ENCODE results near the gene EXOSC6. TPM values are rescaled to one million over a fixed set of nuclear protein-coding genes. Genes with fewer than 3 reads are reported as not detected.
"Not testable (repeated sequence)": the region's sequence is repeated elsewhere in the genome, so short reads cannot be mapped to it uniquely, and the experiment has no call there.

The EXOSC6 gene
- 118 TPM for total RNA-seq

DNA sequence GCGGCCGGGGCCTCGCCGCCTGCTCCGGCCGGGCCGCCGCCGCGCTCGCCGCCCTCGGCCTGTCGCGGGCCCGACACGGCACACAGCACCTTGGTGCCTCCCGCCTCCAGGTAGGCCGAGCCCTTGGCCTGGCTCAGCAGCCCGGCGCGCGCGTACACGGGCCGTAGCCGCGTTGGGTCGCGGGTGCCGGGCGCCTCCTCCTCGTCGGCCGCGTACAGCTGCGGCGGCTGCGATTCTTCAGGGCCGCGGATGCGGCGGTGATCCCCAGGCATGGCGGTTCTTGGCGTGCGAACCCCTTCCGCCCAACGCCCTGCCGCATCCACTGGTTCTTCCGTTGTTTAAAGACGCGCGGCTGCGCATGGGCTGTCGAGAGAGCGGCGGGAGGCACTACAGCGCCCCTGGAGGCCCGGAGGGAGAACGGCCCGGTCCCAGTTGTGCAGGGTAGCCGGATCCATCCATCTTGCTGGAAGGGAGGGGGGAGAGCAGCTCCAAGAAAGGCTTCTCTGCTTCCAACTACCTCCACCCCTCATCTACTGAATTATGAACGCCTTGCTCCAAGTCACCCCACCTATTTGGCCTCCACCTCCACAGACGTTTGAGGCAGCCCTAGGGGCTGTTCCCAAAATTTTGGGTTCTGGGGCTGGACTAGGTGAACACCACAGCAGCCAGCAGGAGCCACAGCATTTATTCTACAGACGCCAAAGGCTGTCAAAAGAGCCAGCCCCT lies at the start of gene EXOSC6:
Gene EXOSC6, minus strand, starts transcription at position 312 of the 726 bp plus-strand sequence. Its CDS starts 40 bp downstream, at position 272.
- DNase-seq (ENCODE audit: low spot score in 2 of 2) (peak; percentile 91 to 93), FAIRE-seq (no peak)

GRCh38 chr16:70301121-70301520 lies 49.4 kb upstream of the EXOSC6 start:
- FAIRE-seq, result no peak
- no peak for DNase-seq (ENCODE audit: low spot score in 2 of 2)

GRCh38 chr16:70298988-70299938 lies 47.5 kb upstream of the EXOSC6 start, which contains the start of gene DDX19B:
DDX19B (plus strand) TSS chr16:70299186; CDS start chr16:70299298, 112 bp downstream.
- peak; percentile 58 to 74 for DNase-seq (ENCODE audit: low spot score in 2 of 2)
- no peak for FAIRE-seq

GRCh38 chr16:70295634-70296033 lies 43.9 kb upstream of the EXOSC6 start:
- FAIRE-seq (no peak), DNase-seq (ENCODE audit: low spot score in 2 of 2) (no peak)

DNA sequence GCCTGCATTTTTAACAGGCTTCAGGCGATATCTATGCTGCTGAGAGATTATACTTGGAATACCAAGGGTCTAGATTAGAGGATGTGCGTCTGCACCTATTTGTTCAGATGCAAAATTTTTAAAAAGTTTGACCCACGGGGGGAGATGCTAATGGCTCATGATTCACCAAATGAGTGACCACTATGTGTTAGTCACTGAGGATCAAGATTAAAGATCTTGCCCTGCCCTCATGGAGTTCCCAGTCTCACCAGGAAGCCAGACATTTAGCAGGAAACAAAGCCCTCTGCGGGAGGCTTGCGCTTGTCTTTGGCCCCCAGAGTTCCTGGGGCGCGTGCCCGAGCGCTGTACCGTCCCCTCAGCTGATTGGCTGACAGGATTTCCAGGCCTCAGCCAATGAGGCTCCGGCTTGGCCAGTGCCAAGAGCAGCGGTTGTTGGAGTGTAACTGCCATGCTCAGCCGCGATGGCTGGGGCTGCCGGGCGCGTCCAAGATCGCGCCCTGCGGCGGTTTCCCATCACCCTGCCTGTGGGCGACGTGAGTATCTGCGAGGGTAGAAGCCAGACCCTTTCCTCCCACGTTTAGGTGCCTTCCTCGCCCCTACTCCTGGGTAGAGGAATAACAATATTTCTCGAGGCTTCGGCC lies 42.8 kb upstream of the EXOSC6 start:
- no peak for FAIRE-seq

DNA sequence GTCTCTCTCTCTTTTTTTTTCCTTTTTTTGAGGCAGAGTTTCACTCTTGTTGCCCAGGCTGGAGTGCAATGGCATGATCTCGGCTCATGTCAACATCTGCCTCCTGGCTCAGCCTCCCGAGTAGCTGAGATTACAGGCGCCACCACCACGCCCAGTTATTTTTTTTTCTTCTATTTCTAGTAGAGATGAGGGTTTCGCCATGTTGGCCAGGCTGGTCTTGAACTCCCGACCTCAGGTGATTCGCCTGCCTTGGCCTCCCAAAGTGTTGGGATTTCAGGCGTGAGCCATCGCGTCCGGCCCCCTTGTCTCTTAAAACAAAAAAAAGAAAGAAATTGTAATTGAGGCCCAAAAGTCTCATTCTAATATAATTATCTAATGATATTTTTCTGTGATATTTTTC lies 40.4 kb upstream of the EXOSC6 start:
- FAIRE-seq, result not testable (repeated sequence)

More for the DNA sequence above, 42.8 kb upstream of the EXOSC6 start:
- no peak for DNase-seq (ENCODE audit: low spot score in 2 of 2)

DNA sequence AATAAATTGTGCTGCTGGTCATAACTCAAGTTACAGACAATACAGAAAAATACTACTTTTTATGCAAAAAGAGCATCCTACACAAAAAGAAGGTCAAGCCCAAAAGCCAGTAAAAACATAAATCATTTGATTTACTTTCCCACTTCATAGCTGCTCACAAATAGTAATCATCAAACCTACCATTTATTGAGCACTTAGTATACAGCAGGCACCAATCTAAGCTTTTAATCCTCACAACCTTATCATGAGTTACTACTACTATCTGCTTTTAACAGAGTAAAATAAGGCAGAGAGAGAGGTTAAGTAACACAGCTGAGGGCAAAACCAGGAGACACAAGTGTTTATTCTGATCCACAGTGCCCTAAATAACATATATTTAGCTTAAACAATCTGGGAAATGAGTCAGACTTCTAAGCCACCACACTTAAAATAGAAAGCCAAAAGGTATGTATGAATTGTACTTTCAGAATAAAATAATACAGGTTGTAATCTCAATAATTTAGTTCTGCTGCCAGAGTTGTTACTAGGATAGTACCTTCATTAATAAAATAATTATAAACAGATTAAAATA lies 39.3 kb upstream of the EXOSC6 start:
- DNase-seq (ENCODE audit: low spot score in 2 of 2) (no peak), FAIRE-seq (no peak)

More for the DNA sequence above, 40.4 kb upstream of the EXOSC6 start:
- DNase-seq (ENCODE audit: low spot score in 2 of 2), result not testable (repeated sequence)

DNA sequence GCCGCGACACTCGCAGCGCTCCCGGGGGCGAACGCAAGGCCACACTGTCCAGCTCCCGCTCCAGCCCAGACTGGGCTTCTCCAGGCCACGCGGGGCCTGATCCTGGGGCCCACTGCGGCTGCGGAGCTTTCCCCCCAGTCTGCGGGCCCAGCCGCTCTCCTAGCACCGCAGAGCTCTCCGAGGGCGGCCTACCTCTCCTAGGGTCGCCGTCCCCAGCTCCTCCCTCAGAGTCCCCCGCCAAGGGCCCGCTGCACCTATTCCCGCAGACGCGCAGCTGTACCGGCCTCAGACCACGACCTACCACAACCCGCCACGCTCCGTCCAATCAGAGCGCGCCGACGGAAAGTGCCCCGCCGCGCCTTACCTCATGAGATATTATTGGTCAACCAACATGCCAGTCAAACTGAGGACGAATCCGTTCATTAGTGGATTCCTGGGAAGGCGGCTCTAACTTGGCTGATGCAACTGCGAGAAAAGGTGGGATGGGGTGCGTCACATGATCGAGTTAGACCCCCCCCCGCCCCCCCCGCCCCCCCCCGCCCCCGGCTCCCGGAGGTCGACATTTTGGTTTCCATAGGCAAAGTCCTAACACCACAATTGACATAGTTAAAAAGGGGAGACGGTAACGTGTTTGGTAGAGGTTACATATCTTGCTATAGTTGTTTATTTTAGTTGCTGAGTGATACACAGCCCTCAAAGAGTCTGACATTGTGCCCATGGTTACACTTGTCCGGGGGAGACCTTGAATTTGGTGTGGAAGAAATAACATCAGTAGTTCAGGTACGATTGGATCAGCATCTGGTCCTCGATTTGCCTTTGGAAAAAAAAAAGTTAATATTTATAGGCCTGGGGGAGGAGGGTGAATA lies 37.7 kb upstream of the EXOSC6 start, which contains the start of gene AARS1:
Gene AARS1, minus strand, starts transcription at position 278 of the 866 bp plus-strand sequence. CDS start 6,743 bp downstream, outside the sequence.
- no peak for FAIRE-seq
- peak; percentile 94 to 96 for DNase-seq (ENCODE audit: low spot score in 2 of 2)

- not testable (repeated sequence) for DNase-seq (ENCODE audit: low spot score in 2 of 2); FAIRE-seq
Measured at GRCh38 chr16:70287304-70287971, 35.7 kb upstream of the EXOSC6 start.

DNA sequence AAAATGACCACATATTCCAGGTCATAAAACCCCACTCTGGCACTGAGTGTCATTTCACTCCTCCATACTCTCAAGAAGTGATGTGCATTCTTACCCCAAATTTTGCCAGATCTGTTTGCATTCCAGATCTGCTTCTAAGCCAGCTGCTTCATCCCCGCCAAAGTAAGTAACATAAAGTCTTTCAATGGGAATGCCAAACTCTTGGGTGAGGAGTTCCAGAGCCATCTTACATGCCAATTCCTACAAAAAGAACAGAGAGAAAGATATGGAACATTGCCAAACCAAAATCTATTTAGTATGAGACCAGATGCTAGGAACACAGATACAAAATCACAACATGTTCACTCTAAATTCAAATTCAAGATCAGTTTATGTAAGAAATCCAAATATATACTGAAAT lies 24.7 kb upstream of the EXOSC6 start:
- DNase-seq (ENCODE audit: low spot score in 2 of 2), result no peak
- FAIRE-seq, result no peak

DNA sequence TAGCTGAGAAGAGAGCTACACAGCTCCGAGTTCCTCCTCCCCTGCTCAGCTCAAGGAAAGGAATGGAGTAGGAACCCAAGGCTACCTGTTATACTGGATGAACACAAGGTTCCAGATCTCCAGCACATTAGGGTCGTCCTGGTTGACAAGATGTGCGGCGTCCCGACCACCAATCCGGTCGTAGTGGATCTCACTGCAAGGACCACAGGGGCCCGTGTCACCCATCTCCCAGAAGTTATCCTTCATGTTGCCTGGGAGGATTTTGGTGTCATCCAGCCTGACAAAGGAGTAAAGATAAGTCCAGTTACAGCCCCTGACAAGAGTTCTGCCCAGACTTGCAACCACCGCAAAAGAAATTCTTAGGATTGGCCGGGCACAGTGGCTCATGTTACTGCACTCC lies 20.0 kb upstream of the EXOSC6 start:
- FAIRE-seq, result no peak

GRCh38 chr16:70270176-70270575 lies 18.4 kb upstream of the EXOSC6 start:
- no peak for FAIRE-seq
- no peak for DNase-seq (ENCODE audit: low spot score in 2 of 2)

More for the DNA sequence above, 20.0 kb upstream of the EXOSC6 start:
- DNase-seq (ENCODE audit: low spot score in 2 of 2), result no peak

GRCh38 chr16:70269471-70269870 lies 17.7 kb upstream of the EXOSC6 start:
- FAIRE-seq (no peak), DNase-seq (ENCODE audit: low spot score in 2 of 2) (no peak)

DNA sequence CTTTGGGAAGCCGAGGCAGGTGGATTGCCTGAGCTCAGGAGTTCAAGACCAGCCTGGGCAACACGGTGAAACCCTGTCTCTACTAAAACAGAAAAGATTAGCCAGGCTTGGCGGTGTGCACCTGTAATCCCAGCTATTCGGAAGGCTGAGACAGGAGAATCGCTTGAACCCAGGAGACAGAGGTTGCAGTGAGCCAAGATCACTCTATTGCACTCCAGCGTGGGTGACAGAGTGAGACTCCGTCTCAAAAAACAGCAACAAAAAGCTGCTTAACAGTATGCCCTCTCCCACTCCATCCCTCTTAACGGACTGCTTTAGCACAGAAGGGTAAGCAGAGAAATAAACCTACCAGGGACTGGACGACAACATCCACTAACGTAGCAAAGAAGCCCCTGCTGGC lies 16.2 kb upstream of the EXOSC6 start:
- not testable (repeated sequence) for DNase-seq (ENCODE audit: low spot score in 2 of 2); FAIRE-seq

DNA sequence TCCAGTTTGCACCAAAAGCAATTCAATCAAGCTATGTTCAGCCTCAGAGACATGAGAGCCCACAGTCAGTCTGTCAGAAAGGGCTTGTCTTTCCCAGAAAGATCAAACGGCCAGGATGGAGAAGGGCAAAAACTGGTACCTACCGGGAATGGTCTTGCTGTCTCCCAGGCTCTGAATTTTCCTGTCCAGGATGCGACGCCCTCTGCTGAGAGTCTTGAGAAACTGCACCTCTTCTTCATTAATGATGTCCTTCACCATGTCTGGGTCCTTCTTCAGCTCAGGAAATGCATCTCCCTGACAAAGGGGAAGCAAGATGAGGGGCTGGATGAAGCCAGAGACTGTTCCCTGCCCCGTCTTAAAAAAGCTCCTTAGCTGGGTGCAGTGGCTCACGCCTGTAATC lies 15.8 kb upstream of the EXOSC6 start:
- no peak for FAIRE-seq
- DNase-seq (ENCODE audit: low spot score in 2 of 2), result peak in 1 of 2 donors; percentile 37

GRCh38 chr16:70259903-70260302 lies 8.2 kb upstream of the EXOSC6 start:
- FAIRE-seq; DNase-seq (ENCODE audit: low spot score in 2 of 2): not testable (repeated sequence)

DNA sequence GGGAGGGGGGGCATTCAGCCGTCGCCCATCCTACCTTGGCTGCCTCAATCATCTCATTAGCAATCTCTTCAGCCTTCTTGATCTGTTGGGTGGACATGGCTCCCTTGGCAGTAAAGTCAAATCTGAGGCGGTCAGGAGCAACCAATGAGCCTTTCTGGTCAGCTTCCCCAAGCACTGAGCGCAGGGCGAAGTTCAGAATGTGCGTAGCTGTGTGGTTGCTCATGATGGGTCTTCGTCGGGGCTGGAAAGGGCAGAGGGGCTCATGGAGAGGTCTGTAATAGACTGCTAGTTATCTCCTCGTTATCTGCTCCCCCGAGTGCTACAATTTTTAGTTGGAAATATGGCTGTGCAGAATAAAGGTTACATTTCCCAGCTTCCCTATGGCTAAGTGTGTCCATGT lies 7.2 kb upstream of the EXOSC6 start:
- FAIRE-seq, result no peak
- DNase-seq (ENCODE audit: low spot score in 2 of 2), result no peak

DNA sequence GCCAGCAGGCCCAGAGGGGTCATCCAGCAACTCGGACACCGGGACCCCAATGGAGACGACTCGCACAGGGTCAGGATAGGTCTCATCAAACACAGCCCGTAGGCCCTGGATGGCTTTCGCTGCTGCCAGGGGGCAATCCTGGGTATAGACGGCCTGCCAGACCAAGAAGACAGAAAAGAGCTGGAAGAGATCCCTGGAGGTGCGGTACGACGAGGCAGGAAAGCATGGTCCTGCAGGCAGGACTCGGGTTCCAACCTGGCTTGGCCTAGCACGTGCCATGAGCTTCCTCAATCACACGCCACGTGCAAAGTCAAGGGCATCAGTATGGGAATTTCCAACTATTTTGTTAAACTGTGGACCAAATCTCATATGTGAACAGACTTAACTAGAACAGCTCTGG lies 6.3 kb upstream of the EXOSC6 start:
- no peak for FAIRE-seq

GRCh38 chr16:70257391-70257790 lies 5.7 kb upstream of the EXOSC6 start:
- no peak for FAIRE-seq
- no peak for DNase-seq (ENCODE audit: low spot score in 2 of 2)

More for the DNA sequence above, 6.3 kb upstream of the EXOSC6 start:
- no peak for DNase-seq (ENCODE audit: low spot score in 2 of 2)

Data from frontal cortex (tissue), 4 donors.